Vagina (tissue), 2 donors: Measurements from ENCODE around the gene TBX10. TPM values are rescaled to one million over a fixed set of nuclear protein-coding genes. Genes with fewer than 3 reads are reported as not detected.

Source experiments
- DNase-seq, 2 donors: peaks; one replicate each; pipeline ENCODE4 v3.0.0-alpha.2; 2017; ENCODE audit errors: extremely low spot score in 2 of 2
- H3K27ac ChIP-seq: fragments of 200-600 bp; sonication (generic); one replicate; pipeline ENCODE4 v1.5.1; 2019
- H3K27me3 ChIP-seq: fragments of 200-600 bp; sonication (generic); one replicate; pipeline ENCODE4 v1.5.1; 2019
- H3K36me3 ChIP-seq, 2 donors: fragments of 200-600 bp; sonication (generic); one replicate each; pipeline ENCODE4 v1.5.1; 2017 to 2019
- H3K4me1 ChIP-seq: fragments of 200-600 bp; sonication (generic); one replicate; pipeline ENCODE4 v1.5.1; 2019
- H3K4me3 ChIP-seq, 2 donors: fragments of 200-600 bp; sonication (generic); 1 replicate in 1 of 2; 2 replicates in 1 of 2; pipeline ENCODE4 v1.5.1; 2016 to 2019
- H3K9me3 ChIP-seq: fragments of 200-600 bp; sonication (generic); one replicate; pipeline ENCODE4 v1.5.1; 2019
- CTCF ChIP-seq, 3 experiments: fragments of 450-650 bp in 2 of 3; fragments of 200-600 bp in 1 of 3; sonication (generic) in 1 of 3; IDR thresholded peaks; one replicate each; pipeline ENCODE4 v1.5.1; 2017 to 2019; ENCODE audit warnings: antibody characterized with exemption in 3 of 3, mild to moderate bottlenecking in 2 of 3, moderate library complexity in 2 of 3
- POLR2A ChIP-seq, 2 donors: fragments of 450-650 bp; IDR thresholded peaks; one replicate each; pipeline ENCODE4 v1.6.1; 2017; ENCODE audit warnings: antibody characterized with exemption in 2 of 2, mild to moderate bottlenecking in 2 of 2, moderate library complexity in 2 of 2
- POLR2AphosphoS5 ChIP-seq, 2 donors: sonication (generic); formaldehyde crosslinking; IDR thresholded peaks; one replicate each; pipeline ENCODE4 v1.9.0; 2017; ENCODE audit warnings: antibody characterized with exemption in 2 of 2, mild to moderate bottlenecking in 2 of 2, low read depth in 1 of 2; ENCODE audit not compliant: insufficient read depth in 1 of 2
- intact Hi-C: fragments of 100-400 bp; cut with DNase I; formaldehyde crosslinking; loops from one replicate; pipeline ENCODE4 v1.15.1; 2023
- total RNA-seq: library from RNA; depleted of rRNA; stranded (reverse); fragments of >200 nt; gene quantifications from one replicate; pipeline ENCODE4 v1.2.3, GENCODE V29; 2016

The TBX10 gene
- total RNA-seq, 1 donor from 2014 or later, result not detected

GRCh38 chr11:67584881-67585873 is 54.4 kb downstream of the TBX10 start:
- Histone ChIP-seq H3K4me1 (peaks cover 37% of the 10 kb centered on the region), H3K36me3 (peaks cover 0 to 29% of the 10 kb centered on the region in 2 donors), H3K9me3 (no peaks in the 10 kb centered on the region), H3K27ac (peak overlapping the region; percentile 99), H3K27me3 (no peaks in the 10 kb centered on the region), H3K4me3 (peak overlapping the region; percentile 97)
- intact Hi-C loops, result loop anchor here (5.0 kb wide), 1 partner anchor 78 kb away; the partner anchor contains the start of genes CDK2AP2 and PITPNM1
- TF ChIP-seq POLR2A (IDR thresholded peaks at IDR 0.05), result peak in 1 of 2 donors; percentile 12
- TF ChIP-seq POLR2AphosphoS5 (IDR thresholded peaks at IDR 0.05; ENCODE audit: insufficient read depth in 1 of 2, low read depth in 1 of 2), result no peak
- TF ChIP-seq CTCF (IDR thresholded peaks at IDR 0.05), result no peak
- no peak for DNase-seq

DNA sequence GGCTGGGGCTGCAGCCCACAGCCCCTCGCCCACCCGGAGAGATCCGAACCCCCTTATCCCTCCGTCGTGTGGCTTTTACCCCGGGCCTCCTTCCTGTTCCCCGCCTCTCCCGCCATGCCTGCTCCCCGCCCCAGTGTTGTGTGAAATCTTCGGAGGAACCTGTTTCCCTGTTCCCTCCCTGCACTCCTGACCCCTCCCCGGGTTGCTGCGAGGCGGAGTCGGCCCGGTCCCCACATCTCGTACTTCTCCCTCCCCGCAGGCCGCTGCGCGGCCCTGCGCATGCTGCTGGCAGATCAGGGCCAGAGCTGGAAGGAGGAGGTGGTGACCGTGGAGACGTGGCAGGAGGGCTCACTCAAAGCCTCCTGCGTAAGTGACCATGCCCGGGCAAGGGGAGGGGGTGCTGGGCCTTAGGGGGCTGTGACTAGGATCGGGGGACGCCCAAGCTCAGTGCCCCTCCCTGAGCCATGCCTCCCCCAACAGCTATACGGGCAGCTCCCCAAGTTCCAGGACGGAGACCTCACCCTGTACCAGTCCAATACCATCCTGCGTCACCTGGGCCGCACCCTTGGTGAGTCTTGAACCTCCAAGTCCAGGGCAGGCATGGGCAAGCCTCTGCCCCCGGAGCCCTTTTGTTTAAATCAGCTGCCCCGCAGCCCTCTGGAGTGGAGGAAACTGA is 55.2 kb downstream of the TBX10 start:
- peaks cover 37% of the 10 kb centered on the region for H3K4me1 ChIP-seq
- intact Hi-C loops, result no loop called here
- peaks cover 0 to 29% of the 10 kb centered on the region in 2 donors for H3K36me3 ChIP-seq
- peak overlapping the region; percentile 99 for H3K27ac ChIP-seq
- H3K9me3 ChIP-seq, result no peaks in the 10 kb centered on the region
- TF ChIP-seq POLR2A (IDR thresholded peaks at IDR 0.05) (no peak), POLR2AphosphoS5 (IDR thresholded peaks at IDR 0.05; ENCODE audit: insufficient read depth in 1 of 2, low read depth in 1 of 2) (peak in 1 of 2 donors; percentile 1)
- H3K27me3 ChIP-seq, result no peaks in the 10 kb centered on the region
- peak in 1 of 2 donors; percentile 95 for DNase-seq
- peak overlapping the region; percentile 97 for H3K4me3 ChIP-seq

GRCh38 chr11:67583247-67584204 is 56.0 kb downstream of the TBX10 start, which contains the start of gene GSTP1:
GSTP1 (plus strand) TSS chr11:67583812; CDS start chr11:67583844, 32 bp downstream.
- H3K4me1 ChIP-seq, result peaks cover 37% of the 10 kb centered on the region
- H3K36me3 ChIP-seq, result peaks cover 0 to 29% of the 10 kb centered on the region in 2 donors
- H3K4me3 ChIP-seq, result peak within 1 kb of the TSS; percentile 97
- H3K27ac ChIP-seq, result peak within 1 kb of the TSS; percentile 99
- H3K27me3 ChIP-seq, result no peaks in the 10 kb centered on the region
- intact Hi-C loops, result no loop called here
- DNase-seq, result peak in 1 of 2 donors; percentile 92
- H3K9me3 ChIP-seq, result no peaks in the 10 kb centered on the region
- TF ChIP-seq CTCF (IDR thresholded peaks at IDR 0.05), result peak; percentile 52 to 83 (median 58)
- TF ChIP-seq POLR2A (IDR thresholded peaks at IDR 0.05), result peak in 1 of 2 donors; percentile 91
- peak; percentile 27 to 95 for TF ChIP-seq POLR2AphosphoS5 (IDR thresholded peaks at IDR 0.05; ENCODE audit: insufficient read depth in 1 of 2, low read depth in 1 of 2)

GRCh38 chr11:67582011-67582410 is 57.6 kb downstream of the TBX10 start:
- H3K4me1 ChIP-seq, result peaks cover 37% of the 10 kb centered on the region
- DNase-seq, result no peak

More at GRCh38 chr11:67582011-67582410, 57.6 kb downstream of the TBX10 start:
- no peak for TF ChIP-seq POLR2A (IDR thresholded peaks at IDR 0.05)
- no peak for TF ChIP-seq CTCF (IDR thresholded peaks at IDR 0.05)
- TF ChIP-seq POLR2AphosphoS5 (IDR thresholded peaks at IDR 0.05; ENCODE audit: insufficient read depth in 1 of 2, low read depth in 1 of 2), result no peak
- Histone ChIP-seq H3K36me3 (peaks cover 0 to 22% of the 10 kb centered on the region in 2 donors), H3K27me3 (no peaks in the 10 kb centered on the region), H3K27ac (peak overlapping the region; percentile 99), H3K4me3 (no peak overlapping the region), H3K9me3 (no peaks in the 10 kb centered on the region)
- intact Hi-C loops, result no loop called here
